HCT116 (cell line): ENCODE data around the gene RNF215. TPM values are rescaled to one million over a fixed set of nuclear protein-coding genes. Genes with fewer than 3 reads are reported as not detected.

Experiments
- ATAC-seq: fragments of 200-7000 bp; cut with Tn5 transposase; 2 replicates; pipeline ENCODE4 v1.9.1; 2020; ENCODE audit warnings: mild to moderate bottlenecking, moderate library complexity
- BruUV-seq: library from RNA; stranded (reverse); fragments of 400-500 nt; replicated peaks from 2 replicates; lab custom pipeline; 2021; lab: Mats Ljungman, UMichigan
- CTCF ChIA-PET: fragments of 300-600 bp; sonication (Branson Sonifier 250); formaldehyde crosslinking; loops from one replicate; lab custom pipeline; 2021; ENCODE audit warnings: antibody characterized with exemption; lab: Charles Lee
- POLR2A ChIA-PET: fragments of 300-600, 350-600 bp; sonication (Branson Sonifier 250); formaldehyde crosslinking; loops from one replicate; lab custom pipeline; 2021; ENCODE audit warnings: antibody characterized with exemption; lab: Charles Lee
- RAD21 ChIA-PET, 2 experiments: fragments of 300-600 bp; sonication (Branson Sonifier 250); formaldehyde crosslinking; loops; one replicate each; lab custom pipeline; 2023; ENCODE audit warnings: low total read pairs in 2 of 2; ENCODE audit not compliant: uncharacterized antibody in 2 of 2, unreplicated experiment in 2 of 2, low non-redundant PET in 1 of 2; lab: Charles Lee
- DNase-seq: peaks from one replicate; pipeline ENCODE4 v3.0.0-alpha.2; 2010; ENCODE audit warnings: low read depth, low spot score
- H2AFZ ChIP-seq: fragments of 200-600 bp; shearing (Covaris generic), sonication (generic); 2 replicates; pipeline ENCODE4 v1.6.1; 2017; ENCODE audit warnings: low read depth, mixed run types, mixed read lengths, antibody characterized with exemption, low read length; ENCODE audit not compliant: poor library complexity, severe bottlenecking
- H3K27ac ChIP-seq: 2 replicates; pipeline ENCODE4 v1.5.1; 2012; ENCODE audit warnings: low read depth, low read length
- H3K27me3 ChIP-seq: fragments of 200-600 bp; sonication (generic); 2 replicates; pipeline ENCODE4 v1.6.1; 2016; ENCODE audit warnings: mixed run types, low read length, mixed read lengths; ENCODE audit not compliant: insufficient read depth
- H3K36me3 ChIP-seq, 2 experiments: fragments of 200-500 bp in 1 of 2; fragments of 200-600 bp in 1 of 2; sonication (Bioruptor generic) in 1 of 2; sonication (generic) in 1 of 2; 2 replicates each; pipeline versions ENCODE4 v1.5.1 to v1.6.1; 2014 to 2016; ENCODE audit warnings: low read length in 2 of 2, inconsistent platforms in 1 of 2, mixed read lengths in 1 of 2, mixed run types in 1 of 2; ENCODE audit not compliant: insufficient read depth in 2 of 2, control insufficient read depth in 1 of 2
- H3K4me1 ChIP-seq, 2 experiments: fragments of 200-600 bp in 1 of 2; sonication (generic) in 1 of 2; 2 replicates each; pipeline versions ENCODE4 v1.5.1 to v1.6.1; 2012 to 2017; ENCODE audit warnings: low read length in 2 of 2, inconsistent platforms in 1 of 2, mild to moderate bottlenecking in 1 of 2, mixed read lengths in 1 of 2, mixed run types in 1 of 2, moderate library complexity in 1 of 2; ENCODE audit not compliant: insufficient read depth in 2 of 2, control insufficient read depth in 1 of 2
- H3K4me2 ChIP-seq: fragments of 200-600 bp; sonication (generic); 2 replicates; pipeline ENCODE4 v1.6.1; 2017; ENCODE audit warnings: mixed run types, low read length, mixed read lengths
- H3K4me3 ChIP-seq, 2 experiments: fragments of 200-600 bp in 1 of 2; sonication (generic) in 1 of 2; replicated peaks in 1 of 2; 2 replicates each; pipeline ENCODE4 v1.5.1; 2011 to 2016; ENCODE audit warnings: low read length in 2 of 2, control low read depth in 1 of 2, low read depth in 1 of 2, mild to moderate bottlenecking in 1 of 2, mixed read lengths in 1 of 2, mixed run types in 1 of 2
- H3K79me2 ChIP-seq: fragments of 200-600 bp; sonication (generic); 2 replicates; pipeline ENCODE4 v1.6.1; 2017; ENCODE audit warnings: mild to moderate bottlenecking, mixed run types, low read length, moderate library complexity, mixed read lengths; ENCODE audit not compliant: insufficient read depth
- H3K9ac ChIP-seq: fragments of 200-600 bp; sonication (generic); 2 replicates; pipeline ENCODE4 v1.6.1; 2016; ENCODE audit warnings: low read length, mixed read lengths
- H3K9me2 ChIP-seq: fragments of 200-600 bp; sonication (generic), shearing (Covaris generic); 2 replicates; pipeline ENCODE4 v1.6.1; 2017; ENCODE audit warnings: mixed run types, mild to moderate bottlenecking, moderate library complexity; ENCODE audit not compliant: insufficient read depth
- H3K9me3 ChIP-seq, 2 experiments: fragments of 200-500 bp in 1 of 2; fragments of 200-600 bp in 1 of 2; sonication (Bioruptor generic) in 1 of 2; sonication (generic) in 1 of 2; 2 replicates each; pipeline ENCODE4 v1.6.1; 2014 to 2017; ENCODE audit warnings: low read length in 2 of 2, mixed read lengths in 2 of 2, inconsistent platforms in 1 of 2, low read depth in 1 of 2, mild to moderate bottlenecking in 1 of 2, mixed run types in 1 of 2, moderate library complexity in 1 of 2; ENCODE audit not compliant: control insufficient read depth in 1 of 2, insufficient read depth in 1 of 2
- H4K20me1 ChIP-seq: fragments of 200-600 bp; sonication (generic), shearing (Covaris generic); 2 replicates; pipeline ENCODE4 v1.6.1; 2017; ENCODE audit warnings: mixed run types, mild to moderate bottlenecking, moderate library complexity; ENCODE audit not compliant: insufficient read depth
- CEBPB ChIP-seq: IDR thresholded peaks from 2 replicates; pipeline ENCODE4 v1.6.1; 2012; ENCODE audit warnings: low read depth
- EZH2 ChIP-seq: fragments of 200-600 bp; sonication (generic); IDR thresholded peaks from 2 replicates; pipeline ENCODE4 v1.6.1; 2017; ENCODE audit warnings: antibody characterized with exemption, mixed run types
- SIN3A ChIP-seq: IDR thresholded peaks from 2 replicates; pipeline ENCODE4 v1.6.1; 2012; ENCODE audit warnings: low read depth
- TCF7L2 ChIP-seq: IDR thresholded peaks from 2 replicates; pipeline ENCODE4 v1.7.0; 2011; ENCODE audit warnings: borderline replicate concordance, inconsistent platforms; ENCODE audit not compliant: insufficient read depth, insufficient read length; ENCODE audit errors: extremely low read depth
- YY1 ChIP-seq: IDR thresholded peaks from 2 replicates; pipeline ENCODE4 v1.6.1; 2011; ENCODE audit warnings: low read length, low read depth, moderate library complexity, mild to moderate bottlenecking; ENCODE audit not compliant: insufficient replicate concordance; ENCODE audit errors: extremely low read depth
- ZFX ChIP-seq: fragments of 450-650 bp; IDR thresholded peaks from 2 replicates; pipeline ENCODE4 v1.6.1; 2017
- intact Hi-C: fragments of 100-400 bp; cut with micrococcal nuclease; formaldehyde crosslinking; loops from 2 replicates; pipeline ENCODE4 v1.10.0; 2022
- total RNA-seq: library from RNA; stranded (reverse); gene quantifications from one replicate; pipeline ENCODE4 v1.2.1, GENCODE V29; 2021; ENCODE audit not compliant: unreplicated experiment
- TF ChIP-seq, protein P1 (sequence below): IDR thresholded peaks from 2 replicates; pipeline ENCODE4 v1.6.1; 2012
- TF ChIP-seq, protein P2 (sequence below): IDR thresholded peaks from 2 replicates; pipeline ENCODE4 v1.6.1; 2012; ENCODE audit warnings: low read depth

The RNF215 gene
- total RNA-seq, 1 experiment from 2014 or later: 20.2 TPM

DNA sequence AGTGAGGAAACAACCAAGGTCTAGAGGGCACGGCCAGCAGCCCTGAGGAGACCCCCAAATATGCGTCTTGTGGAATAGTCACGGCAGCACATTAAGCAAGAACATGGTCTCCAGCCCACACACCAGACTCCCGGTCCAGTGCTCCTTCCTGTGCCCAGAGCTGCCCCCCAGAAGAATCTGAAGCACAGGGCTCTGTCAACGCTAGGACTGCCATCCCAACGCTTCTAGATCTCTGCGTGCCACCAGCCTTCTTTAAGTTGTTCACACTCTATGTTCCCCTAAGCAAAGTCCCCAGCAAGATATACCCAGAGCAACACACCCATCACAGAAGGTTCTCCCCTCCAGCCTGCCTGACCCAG is 6.1 kb upstream of the RNF215 start:
- ChIA-PET POLR2A (interaction anchor here (0.7 kb wide), 1 partner anchor 16 kb away, joined by 3 read pairs; no protein-coding TSS in a partner anchor), RAD21 (no interaction called here), CTCF (interaction anchor here (1.0 kb wide), 1 partner anchor 33 kb away, joined by 3 read pairs; no protein-coding TSS in a partner anchor)
- Histone ChIP-seq H4K20me1 (no peaks in the 10 kb centered on the region), H3K4me1 (peaks cover 11 to 56% of the 10 kb centered on the region in 2 experiments; a peak in 3 of 4 replicates), H3K79me2 (peaks cover 15% of the 10 kb centered on the region), H3K27me3 (no peaks in the 10 kb centered on the region), H3K9ac (no peak overlapping the region), H2AFZ (no peak overlapping the region), H3K27ac (no peak overlapping the region), H3K9me3 (peaks cover 0 to 7% of the 10 kb centered on the region in 2 experiments; a peak in 2 of 4 replicates), H3K36me3 (no peaks in the 10 kb centered on the region), H3K9me2 (no peaks in the 10 kb centered on the region), H3K4me2 (no peak overlapping the region), H3K4me3 (no peak overlapping the region)
- TF ChIP-seq SIN3A (no peak), EZH2 (no peak), CEBPB (no peak), TCF7L2 (no peak), ZFX (no peak), YY1 (no peak)
- TF ChIP-seq, protein P1, sequence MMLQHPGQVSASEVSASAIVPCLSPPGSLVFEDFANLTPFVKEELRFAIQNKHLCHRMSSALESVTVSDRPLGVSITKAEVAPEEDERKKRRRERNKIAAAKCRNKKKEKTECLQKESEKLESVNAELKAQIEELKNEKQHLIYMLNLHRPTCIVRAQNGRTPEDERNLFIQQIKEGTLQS: no peak
- TF ChIP-seq, protein P2, sequence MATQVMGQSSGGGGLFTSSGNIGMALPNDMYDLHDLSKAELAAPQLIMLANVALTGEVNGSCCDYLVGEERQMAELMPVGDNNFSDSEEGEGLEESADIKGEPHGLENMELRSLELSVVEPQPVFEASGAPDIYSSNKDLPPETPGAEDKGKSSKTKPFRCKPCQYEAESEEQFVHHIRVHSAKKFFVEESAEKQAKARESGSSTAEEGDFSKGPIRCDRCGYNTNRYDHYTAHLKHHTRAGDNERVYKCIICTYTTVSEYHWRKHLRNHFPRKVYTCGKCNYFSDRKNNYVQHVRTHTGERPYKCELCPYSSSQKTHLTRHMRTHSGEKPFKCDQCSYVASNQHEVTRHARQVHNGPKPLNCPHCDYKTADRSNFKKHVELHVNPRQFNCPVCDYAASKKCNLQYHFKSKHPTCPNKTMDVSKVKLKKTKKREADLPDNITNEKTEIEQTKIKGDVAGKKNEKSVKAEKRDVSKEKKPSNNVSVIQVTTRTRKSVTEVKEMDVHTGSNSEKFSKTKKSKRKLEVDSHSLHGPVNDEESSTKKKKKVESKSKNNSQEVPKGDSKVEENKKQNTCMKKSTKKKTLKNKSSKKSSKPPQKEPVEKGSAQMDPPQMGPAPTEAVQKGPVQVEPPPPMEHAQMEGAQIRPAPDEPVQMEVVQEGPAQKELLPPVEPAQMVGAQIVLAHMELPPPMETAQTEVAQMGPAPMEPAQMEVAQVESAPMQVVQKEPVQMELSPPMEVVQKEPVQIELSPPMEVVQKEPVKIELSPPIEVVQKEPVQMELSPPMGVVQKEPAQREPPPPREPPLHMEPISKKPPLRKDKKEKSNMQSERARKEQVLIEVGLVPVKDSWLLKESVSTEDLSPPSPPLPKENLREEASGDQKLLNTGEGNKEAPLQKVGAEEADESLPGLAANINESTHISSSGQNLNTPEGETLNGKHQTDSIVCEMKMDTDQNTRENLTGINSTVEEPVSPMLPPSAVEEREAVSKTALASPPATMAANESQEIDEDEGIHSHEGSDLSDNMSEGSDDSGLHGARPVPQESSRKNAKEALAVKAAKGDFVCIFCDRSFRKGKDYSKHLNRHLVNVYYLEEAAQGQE: no peak
- DNase-seq: no peak
- intact Hi-C loops: no loop called here
- no TSS peak for BruUV-seq
- ATAC-seq: no peak
